ENCODE measurements around the gene ZMYND8.
A peak's percentile ranks its signal among the peaks of the same experiment; 100 is the strongest.
"Not testable (repeated sequence)": the region's sequence is repeated elsewhere in the genome, so short reads cannot be mapped to it uniquely, and the experiment has no call there.

The ZMYND8 gene

GRCh38 chr20:47202733-47203667 lies 153.5 kb downstream of the ZMYND8 start:
- no peak for DNase-seq (ENCODE audit: low read depth)

GRCh38 chr20:47201074-47201730 lies 155.3 kb downstream of the ZMYND8 start:
- no peak for DNase-seq (ENCODE audit: low read depth)

GRCh38 chr20:47198996-47199552 lies 157.4 kb downstream of the ZMYND8 start:
- DNase-seq (ENCODE audit: low read depth): no peak

- DNase-seq (ENCODE audit: low read depth): no peak
Measured at GRCh38 chr20:47198254-47198671, 158.2 kb downstream of the ZMYND8 start.

GRCh38 chr20:47196091-47197081 lies 160.1 kb downstream of the ZMYND8 start:
- DNase-seq (ENCODE audit: low read depth): peak; percentile 51

DNA sequence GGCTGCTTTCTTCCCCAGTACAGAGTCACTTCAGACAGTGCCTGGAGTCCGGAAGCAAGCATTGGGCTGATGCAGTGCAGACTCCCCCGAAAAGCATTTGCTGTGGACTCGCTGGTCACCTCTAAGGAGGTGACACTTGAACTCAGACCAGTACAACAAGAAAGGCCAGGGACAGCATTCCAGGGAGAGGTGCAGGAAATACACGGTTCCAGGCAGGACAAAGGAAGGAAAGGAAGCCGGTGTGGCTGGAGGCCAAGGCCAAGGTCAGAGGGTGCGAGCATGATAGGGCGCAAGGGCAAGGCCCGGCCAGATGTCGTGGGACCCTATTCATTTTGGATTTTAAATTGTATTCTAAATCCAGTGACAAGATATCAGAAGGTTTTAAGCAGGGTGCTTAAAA lies 160.9 kb downstream of the ZMYND8 start:
- no peak for DNase-seq (ENCODE audit: low read depth)

GRCh38 chr20:47191956-47192355 lies 164.5 kb downstream of the ZMYND8 start:
- no peak for DNase-seq (ENCODE audit: low read depth)

DNA sequence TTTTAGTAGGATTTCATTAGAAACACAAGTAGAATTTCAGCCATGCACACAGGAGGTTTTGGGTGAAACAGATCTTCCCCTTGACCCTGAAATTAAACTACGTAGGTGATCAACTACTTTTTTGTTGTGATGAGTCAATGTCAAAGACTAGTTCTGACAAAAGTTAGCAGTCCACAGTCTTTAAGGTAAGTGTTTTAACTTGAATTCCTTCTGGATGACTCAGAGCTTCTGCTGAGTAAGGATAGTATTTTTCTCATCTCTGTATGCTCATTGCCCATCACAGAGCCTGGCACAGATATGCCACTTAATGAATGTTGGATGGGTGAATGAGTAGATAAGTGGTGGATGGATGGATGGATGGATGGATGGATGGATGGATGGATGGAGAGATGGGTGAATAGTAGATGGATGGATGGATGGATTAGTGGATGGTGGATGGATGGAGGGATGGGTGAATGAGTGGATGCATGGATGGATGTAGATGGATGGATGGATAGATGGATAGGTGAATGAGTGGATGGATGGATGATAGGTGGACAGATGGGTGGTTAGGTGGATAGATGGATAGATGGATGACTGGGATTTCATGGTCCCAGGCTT lies 165.3 kb downstream of the ZMYND8 start:
- no peak for DNase-seq (ENCODE audit: low read depth)

- no peak for DNase-seq (ENCODE audit: low read depth)
Measured at GRCh38 chr20:47189060-47189459, 167.4 kb downstream of the ZMYND8 start.

DNA sequence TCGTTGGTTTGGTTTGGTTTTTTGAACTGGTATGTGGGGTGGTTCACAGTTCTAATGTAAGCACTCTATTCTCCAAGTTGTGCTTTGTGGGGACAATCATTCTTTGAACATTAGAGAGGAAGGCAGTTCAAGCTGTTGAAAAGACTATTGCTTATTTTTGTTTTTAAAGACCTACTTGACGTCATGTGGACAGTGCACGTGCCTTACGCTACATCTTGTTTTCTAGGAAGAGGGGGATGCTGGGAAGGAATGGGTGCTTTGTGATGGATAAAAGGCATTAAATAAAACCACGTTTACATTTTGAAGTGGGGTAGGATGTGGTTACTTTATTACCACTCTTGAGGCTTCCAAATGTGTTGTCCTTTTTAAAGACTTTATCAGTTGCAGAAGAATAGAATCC lies 168.0 kb downstream of the ZMYND8 start:
- no peak for DNase-seq (ENCODE audit: low read depth)

DNA sequence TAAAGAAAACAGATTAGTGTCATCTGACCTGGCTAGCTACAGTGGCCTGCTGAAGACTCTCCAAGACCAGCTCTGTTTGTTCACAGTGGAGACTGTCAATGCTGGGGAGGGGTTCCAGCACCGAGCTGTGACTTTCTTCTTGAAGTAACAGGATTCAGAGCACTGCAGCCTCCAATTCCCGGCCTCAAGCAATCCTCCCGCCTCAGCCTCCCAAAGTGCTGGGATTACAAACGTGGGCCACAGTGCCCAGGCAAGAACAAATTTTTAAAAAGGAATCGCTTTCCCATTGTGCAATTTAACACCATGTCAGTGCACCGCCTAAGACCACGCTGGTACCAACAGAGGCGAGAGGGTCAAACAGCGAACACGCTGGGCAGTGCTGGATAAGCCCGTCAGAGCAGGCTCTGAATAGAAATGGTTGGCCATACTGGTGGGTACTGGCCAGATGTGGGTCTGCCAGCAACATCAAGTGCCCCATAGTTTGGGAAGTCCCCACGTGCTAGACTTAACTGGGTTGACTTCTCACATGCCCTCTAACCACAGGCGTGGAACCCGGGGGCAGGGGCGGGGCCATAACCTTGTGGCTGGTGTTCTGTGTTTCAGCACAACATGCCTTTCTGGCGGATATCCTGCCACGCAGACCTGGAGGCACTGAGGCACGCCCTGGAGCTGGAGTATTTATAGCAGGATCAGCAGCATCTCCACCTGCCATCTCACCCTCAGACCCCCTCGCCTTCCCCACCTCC lies 168.9 kb downstream of the ZMYND8 start:
- DNase-seq (ENCODE audit: low read depth): no peak

DNA sequence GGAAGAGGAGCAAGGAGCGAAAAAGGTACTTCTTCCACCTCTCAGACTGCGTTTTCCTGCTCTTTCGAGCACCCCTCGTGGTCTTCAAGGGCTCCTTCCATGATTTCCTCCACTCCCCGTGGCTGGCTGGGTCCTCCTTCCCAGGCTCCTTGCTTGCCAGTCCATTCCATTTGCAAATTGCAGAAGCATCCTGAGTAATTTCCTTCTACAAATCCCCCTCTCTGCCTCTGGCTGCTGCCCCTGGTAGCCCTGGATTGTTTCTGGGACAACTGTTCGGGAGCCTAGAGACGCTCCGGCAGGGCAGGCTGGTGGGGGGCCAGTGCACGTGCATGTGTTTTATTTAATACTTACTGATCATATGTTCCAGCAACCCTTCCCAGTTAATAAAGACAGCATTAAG lies 173.1 kb downstream of the ZMYND8 start:
- no peak for DNase-seq (ENCODE audit: low read depth)

DNA sequence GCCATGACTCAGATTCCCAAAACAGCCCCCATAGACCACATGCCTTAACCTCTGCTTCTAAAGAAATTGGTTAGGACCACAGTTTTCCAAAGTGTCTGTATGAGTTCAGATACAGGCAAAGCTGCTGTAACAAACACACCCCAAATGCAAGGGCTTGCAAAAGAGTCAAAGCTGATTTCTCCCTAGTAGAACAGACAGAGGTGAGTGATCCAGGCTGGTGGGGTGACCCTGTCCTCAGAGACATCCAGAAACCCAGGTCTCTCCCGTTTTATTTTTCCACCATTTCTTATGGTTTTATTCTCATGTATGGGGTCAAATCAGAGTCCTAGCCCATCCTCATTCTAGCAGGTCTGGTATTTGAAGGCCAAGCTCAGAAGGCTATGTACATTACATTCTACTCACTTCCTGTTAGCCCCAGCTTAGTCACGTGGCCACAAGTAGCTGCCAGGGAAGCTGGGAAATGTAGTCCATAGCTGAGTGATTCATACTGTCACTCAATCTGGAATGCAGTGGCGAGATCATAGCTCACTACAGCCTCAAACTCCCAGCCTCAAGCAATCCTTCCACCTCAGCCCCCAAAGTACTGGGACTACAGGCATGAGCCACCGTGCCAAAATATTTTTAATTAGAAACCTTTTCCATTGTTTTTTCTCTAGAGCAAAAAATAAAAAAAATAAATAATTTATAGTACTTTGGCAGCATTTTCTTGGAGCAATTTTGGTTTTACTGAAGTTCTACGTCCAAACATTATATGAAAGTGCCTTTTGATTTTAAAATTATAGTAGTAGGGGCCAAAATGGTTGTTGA lies 175.2 kb downstream of the ZMYND8 start:
- no peak for DNase-seq (ENCODE audit: low read depth)

DNA sequence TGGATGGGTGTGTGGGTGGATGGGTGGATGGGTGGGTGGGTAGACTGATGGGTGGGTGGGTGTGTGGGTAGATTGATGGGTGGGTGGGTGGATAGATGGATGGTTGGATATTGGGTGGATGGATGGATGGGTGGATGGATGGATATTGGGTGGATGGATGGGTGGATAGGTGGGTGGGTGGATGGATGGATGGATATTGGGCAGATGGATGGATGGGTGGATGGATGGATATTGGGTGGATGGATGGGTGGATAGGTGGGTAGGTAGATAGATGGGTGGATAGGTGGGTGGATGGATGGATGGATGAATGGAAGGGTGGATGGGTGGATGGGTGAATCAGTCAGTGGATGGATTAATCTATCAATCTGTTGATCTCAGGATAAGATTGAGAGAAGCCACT lies 177.2 kb downstream of the ZMYND8 start:
- no peak for DNase-seq (ENCODE audit: low read depth)

DNA sequence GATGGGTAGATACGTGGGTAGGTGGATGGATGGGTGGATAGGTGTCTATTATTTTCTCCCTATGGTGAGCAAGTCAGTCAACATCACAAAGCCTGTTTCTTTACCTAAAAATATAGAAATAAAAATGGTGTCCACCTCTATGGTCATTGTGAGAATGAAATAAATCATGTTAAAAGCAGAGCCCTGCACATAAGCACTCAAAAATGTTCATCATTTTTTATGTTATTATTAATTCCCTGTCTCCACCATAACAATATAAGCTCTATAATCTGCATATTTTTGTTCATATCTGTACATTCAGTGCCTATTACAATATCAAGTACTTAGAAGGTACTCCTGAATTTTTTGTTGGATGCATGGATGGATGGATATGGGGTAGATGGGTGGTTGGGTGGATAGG lies 177.6 kb downstream of the ZMYND8 start:
- no peak for DNase-seq (ENCODE audit: low read depth)

GRCh38 chr20:47178277-47178676 lies 178.2 kb downstream of the ZMYND8 start:
- DNase-seq (ENCODE audit: low read depth): no peak

- not testable (repeated sequence) for DNase-seq (ENCODE audit: low read depth)
Measured at GRCh38 chr20:47176217-47176616, 180.3 kb downstream of the ZMYND8 start.

DNA sequence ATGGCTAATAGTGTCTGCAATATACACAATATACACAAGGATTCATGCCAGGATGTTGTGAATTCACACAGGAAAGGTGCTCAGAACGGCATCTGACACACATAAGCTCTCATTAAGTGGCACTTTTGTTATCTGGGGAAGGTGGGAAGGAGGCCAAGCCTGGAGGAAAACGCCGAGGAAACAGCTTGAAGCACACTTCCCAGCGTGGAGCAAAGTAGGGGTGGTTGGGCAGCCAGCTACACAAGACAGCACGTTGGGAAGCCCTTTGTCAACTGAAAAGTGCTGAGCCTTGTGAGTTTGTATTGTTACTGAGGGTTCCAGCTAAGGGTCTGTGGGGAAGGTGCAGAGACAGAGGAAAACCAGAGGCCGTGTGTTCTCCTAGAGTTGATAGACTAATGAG lies 181.0 kb downstream of the ZMYND8 start:
- no peak for DNase-seq (ENCODE audit: low read depth)

- DNase-seq (ENCODE audit: low read depth): no peak
Measured at GRCh38 chr20:47174456-47175243, 181.8 kb downstream of the ZMYND8 start.
